Measurements from ENCODE around the gene FILIP1.

FILIP1 gene

DNA sequence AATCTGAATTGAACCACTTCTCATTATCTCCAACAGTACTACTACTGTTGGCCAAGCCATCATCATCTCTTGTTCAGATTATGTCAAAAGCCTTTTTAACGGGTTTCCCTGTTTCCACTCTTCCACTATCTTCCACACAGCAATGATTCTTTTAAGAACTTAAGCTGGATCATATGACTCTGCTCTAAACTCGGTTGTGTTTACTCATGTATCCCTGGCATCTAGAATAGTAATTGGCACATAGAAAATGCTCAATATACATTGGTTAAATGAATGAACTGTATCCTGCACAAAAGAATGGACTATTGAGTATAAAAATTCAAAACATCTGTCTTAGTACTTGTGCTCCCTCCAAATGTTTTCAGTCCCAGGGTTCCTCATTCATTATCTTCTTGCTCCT lies 247.2 kb downstream of the FILIP1 start:
- DNase-seq, result no peak

DNA sequence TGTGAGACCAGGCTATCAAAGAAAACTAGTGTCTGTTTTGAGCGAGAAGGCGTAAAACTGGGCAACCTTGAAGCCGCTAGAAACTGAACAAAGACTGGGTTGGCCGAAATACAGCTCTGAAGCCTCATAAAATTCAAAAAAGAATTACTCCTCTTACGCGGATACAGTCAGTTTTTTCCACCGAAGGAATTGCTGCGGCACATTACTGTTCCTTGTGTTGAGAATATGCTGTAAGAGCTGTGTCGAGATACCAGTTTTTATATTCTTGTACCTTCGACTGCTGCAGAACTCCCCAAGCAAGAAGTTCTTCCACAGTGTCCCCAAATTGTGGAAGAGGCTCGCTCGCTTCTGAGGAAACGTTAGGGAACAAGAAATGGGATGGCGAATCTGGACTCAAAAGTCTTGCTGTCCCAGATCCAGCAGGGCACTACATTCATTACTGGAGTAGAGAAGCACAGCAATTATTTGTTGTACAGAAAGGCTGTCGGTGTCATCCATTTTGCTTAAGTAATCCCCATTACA lies 249.5 kb downstream of the FILIP1 start:
- no peak for DNase-seq

DNA sequence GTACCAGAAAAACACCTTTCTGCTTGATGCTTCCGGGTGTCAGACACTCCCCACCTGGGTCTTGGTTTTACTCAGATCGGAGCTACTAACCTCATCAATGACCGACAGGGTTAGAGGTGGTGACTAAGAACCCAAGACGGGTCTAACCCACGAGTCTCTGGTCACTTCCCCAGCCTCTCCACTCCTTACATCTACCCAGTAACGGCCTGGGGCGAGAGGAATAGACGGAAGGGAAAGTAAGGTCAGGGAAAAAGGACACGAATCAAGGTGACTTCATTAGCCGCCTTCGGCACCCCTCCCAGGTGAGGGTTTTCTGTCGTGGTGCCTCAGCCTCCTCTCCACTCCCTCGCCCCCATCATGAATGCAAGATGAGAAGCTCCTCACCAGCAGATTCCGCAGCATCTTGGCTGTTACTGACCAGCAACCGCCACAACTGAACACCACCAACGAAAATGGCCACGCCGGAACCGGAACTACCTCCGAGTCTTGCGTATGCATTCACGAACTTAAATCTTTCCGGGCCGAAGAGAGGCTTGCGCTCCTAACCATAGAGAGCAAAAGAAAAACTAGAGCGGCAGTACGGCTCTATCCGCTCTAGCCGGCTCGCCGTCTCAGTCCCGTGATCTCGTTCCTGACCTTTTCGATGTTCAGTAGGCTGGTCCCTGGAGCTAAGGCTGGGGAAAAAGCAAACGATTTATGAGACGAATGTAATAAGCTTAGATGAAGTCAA lies 250.1 kb downstream of the FILIP1 start, which contains the start of gene COX7A2:
Gene COX7A2, minus strand, starts transcription at position 469 of the 730 bp plus-strand sequence. Its CDS starts 67 bp downstream, at position 402.
- peak; percentile 98 for DNase-seq
